HCT116 (cell line): ENCODE results near the gene MOSPD3. TPM values are rescaled to one million over a fixed set of nuclear protein-coding genes. Genes with fewer than 3 reads are reported as not detected.

Experiments used
- ATAC-seq: fragments of 200-7000 bp; cut with Tn5 transposase; 2 replicates; pipeline ENCODE4 v1.9.1; 2020; ENCODE audit warnings: mild to moderate bottlenecking, moderate library complexity
- BruUV-seq: library from RNA; stranded (reverse); fragments of 400-500 nt; replicated peaks from 2 replicates; lab custom pipeline; 2021; lab: Mats Ljungman, UMichigan
- CTCF ChIA-PET: fragments of 300-600 bp; sonication (Branson Sonifier 250); formaldehyde crosslinking; loops from one replicate; lab custom pipeline; 2021; ENCODE audit warnings: antibody characterized with exemption; lab: Charles Lee
- POLR2A ChIA-PET: fragments of 300-600, 350-600 bp; sonication (Branson Sonifier 250); formaldehyde crosslinking; loops from one replicate; lab custom pipeline; 2021; ENCODE audit warnings: antibody characterized with exemption; lab: Charles Lee
- RAD21 ChIA-PET, 2 experiments: fragments of 300-600 bp; sonication (Branson Sonifier 250); formaldehyde crosslinking; loops; one replicate each; lab custom pipeline; 2023; ENCODE audit warnings: low total read pairs in 2 of 2; ENCODE audit not compliant: uncharacterized antibody in 2 of 2, unreplicated experiment in 2 of 2, low non-redundant PET in 1 of 2; lab: Charles Lee
- DNase-seq: peaks from one replicate; pipeline ENCODE4 v3.0.0-alpha.2; 2010; ENCODE audit warnings: low read depth, low spot score
- H2AFZ ChIP-seq: fragments of 200-600 bp; shearing (Covaris generic), sonication (generic); 2 replicates; pipeline ENCODE4 v1.6.1; 2017; ENCODE audit warnings: low read depth, mixed run types, mixed read lengths, antibody characterized with exemption, low read length; ENCODE audit not compliant: poor library complexity, severe bottlenecking
- H3K27ac ChIP-seq: 2 replicates; pipeline ENCODE4 v1.5.1; 2012; ENCODE audit warnings: low read depth, low read length
- H3K27me3 ChIP-seq: fragments of 200-600 bp; sonication (generic); 2 replicates; pipeline ENCODE4 v1.6.1; 2016; ENCODE audit warnings: mixed run types, low read length, mixed read lengths; ENCODE audit not compliant: insufficient read depth
- H3K36me3 ChIP-seq, 2 experiments: fragments of 200-500 bp in 1 of 2; fragments of 200-600 bp in 1 of 2; sonication (Bioruptor generic) in 1 of 2; sonication (generic) in 1 of 2; 2 replicates each; pipeline versions ENCODE4 v1.5.1 to v1.6.1; 2014 to 2016; ENCODE audit warnings: low read length in 2 of 2, inconsistent platforms in 1 of 2, mixed read lengths in 1 of 2, mixed run types in 1 of 2; ENCODE audit not compliant: insufficient read depth in 2 of 2, control insufficient read depth in 1 of 2
- H3K4me1 ChIP-seq, 2 experiments: fragments of 200-600 bp in 1 of 2; sonication (generic) in 1 of 2; 2 replicates each; pipeline versions ENCODE4 v1.5.1 to v1.6.1; 2012 to 2017; ENCODE audit warnings: low read length in 2 of 2, inconsistent platforms in 1 of 2, mild to moderate bottlenecking in 1 of 2, mixed read lengths in 1 of 2, mixed run types in 1 of 2, moderate library complexity in 1 of 2; ENCODE audit not compliant: insufficient read depth in 2 of 2, control insufficient read depth in 1 of 2
- H3K4me2 ChIP-seq: fragments of 200-600 bp; sonication (generic); 2 replicates; pipeline ENCODE4 v1.6.1; 2017; ENCODE audit warnings: mixed run types, low read length, mixed read lengths
- H3K4me3 ChIP-seq, 2 experiments: fragments of 200-600 bp in 1 of 2; sonication (generic) in 1 of 2; replicated peaks in 1 of 2; 2 replicates each; pipeline ENCODE4 v1.5.1; 2011 to 2016; ENCODE audit warnings: low read length in 2 of 2, control low read depth in 1 of 2, low read depth in 1 of 2, mild to moderate bottlenecking in 1 of 2, mixed read lengths in 1 of 2, mixed run types in 1 of 2
- H3K79me2 ChIP-seq: fragments of 200-600 bp; sonication (generic); 2 replicates; pipeline ENCODE4 v1.6.1; 2017; ENCODE audit warnings: mild to moderate bottlenecking, mixed run types, low read length, moderate library complexity, mixed read lengths; ENCODE audit not compliant: insufficient read depth
- H3K9ac ChIP-seq: fragments of 200-600 bp; sonication (generic); 2 replicates; pipeline ENCODE4 v1.6.1; 2016; ENCODE audit warnings: low read length, mixed read lengths
- H3K9me2 ChIP-seq: fragments of 200-600 bp; sonication (generic), shearing (Covaris generic); 2 replicates; pipeline ENCODE4 v1.6.1; 2017; ENCODE audit warnings: mixed run types, mild to moderate bottlenecking, moderate library complexity; ENCODE audit not compliant: insufficient read depth
- H3K9me3 ChIP-seq, 2 experiments: fragments of 200-500 bp in 1 of 2; fragments of 200-600 bp in 1 of 2; sonication (Bioruptor generic) in 1 of 2; sonication (generic) in 1 of 2; 2 replicates each; pipeline ENCODE4 v1.6.1; 2014 to 2017; ENCODE audit warnings: low read length in 2 of 2, mixed read lengths in 2 of 2, inconsistent platforms in 1 of 2, low read depth in 1 of 2, mild to moderate bottlenecking in 1 of 2, mixed run types in 1 of 2, moderate library complexity in 1 of 2; ENCODE audit not compliant: control insufficient read depth in 1 of 2, insufficient read depth in 1 of 2
- H4K20me1 ChIP-seq: fragments of 200-600 bp; sonication (generic), shearing (Covaris generic); 2 replicates; pipeline ENCODE4 v1.6.1; 2017; ENCODE audit warnings: mixed run types, mild to moderate bottlenecking, moderate library complexity; ENCODE audit not compliant: insufficient read depth
- ATF3 ChIP-seq: IDR thresholded peaks from 2 replicates; pipeline ENCODE4 v1.6.1; 2012
- CEBPB ChIP-seq: IDR thresholded peaks from 2 replicates; pipeline ENCODE4 v1.6.1; 2012; ENCODE audit warnings: low read depth
- EGR1 ChIP-seq: IDR thresholded peaks from 2 replicates; pipeline ENCODE4 v1.6.1; 2012; ENCODE audit warnings: low read depth
- ELF1 ChIP-seq: IDR thresholded peaks from 2 replicates; pipeline ENCODE4 v1.6.1; 2012; ENCODE audit warnings: low read depth, borderline replicate concordance
- EZH2phosphoT487 ChIP-seq: fragments of 200-600 bp; IDR thresholded peaks from 2 replicates; pipeline ENCODE4 v1.6.1; 2018; ENCODE audit warnings: antibody characterized with exemption, borderline replicate concordance
- FOSL1 ChIP-seq: IDR thresholded peaks from 2 replicates; pipeline ENCODE4 v1.6.1; 2012; ENCODE audit warnings: low read depth
- JUND ChIP-seq: IDR thresholded peaks from 2 replicates; pipeline ENCODE4 v1.6.1; 2012
- REST ChIP-seq: IDR thresholded peaks from 2 replicates; pipeline ENCODE4 v1.6.1; 2012; ENCODE audit warnings: low read depth
- SIN3A ChIP-seq: IDR thresholded peaks from 2 replicates; pipeline ENCODE4 v1.6.1; 2012; ENCODE audit warnings: low read depth
- SP1 ChIP-seq: IDR thresholded peaks from 2 replicates; pipeline ENCODE4 v1.6.1; 2012; ENCODE audit warnings: low read depth
- TCF7L2 ChIP-seq: IDR thresholded peaks from 2 replicates; pipeline ENCODE4 v1.7.0; 2011; ENCODE audit warnings: borderline replicate concordance, inconsistent platforms; ENCODE audit not compliant: insufficient read depth, insufficient read length; ENCODE audit errors: extremely low read depth
- ZBTB33 ChIP-seq: IDR thresholded peaks from 2 replicates; pipeline ENCODE4 v1.6.1; 2011; ENCODE audit warnings: mild to moderate bottlenecking, low read length, moderate library complexity; ENCODE audit not compliant: insufficient replicate concordance; ENCODE audit errors: extremely low read depth
- ZFX ChIP-seq: fragments of 450-650 bp; IDR thresholded peaks from 2 replicates; pipeline ENCODE4 v1.6.1; 2017
- ZNF274 ChIP-seq: fragments of 200-500 bp; sonication (Bioruptor generic); IDR thresholded peaks from 2 replicates; pipeline ENCODE4 v1.6.1; 2014; ENCODE audit warnings: mild to moderate bottlenecking, low read depth, low read length, inconsistent platforms
- intact Hi-C: fragments of 100-400 bp; cut with micrococcal nuclease; formaldehyde crosslinking; loops from 2 replicates; pipeline ENCODE4 v1.10.0; 2022
- total RNA-seq: library from RNA; stranded (reverse); gene quantifications from one replicate; pipeline ENCODE4 v1.2.1, GENCODE V29; 2021; ENCODE audit not compliant: unreplicated experiment

Gene MOSPD3
- total RNA-seq, 1 experiment from 2014 or later = 32.8 TPM

- TF ChIP-seq ZBTB33 = no peak
Measured at GRCh38 chr7:100575746-100576383, 36.5 kb upstream of the MOSPD3 start (continued).

- DNase-seq (no peak), ATAC-seq (no peak)
- RAD21 ChIA-PET = no interaction called here
- Histone ChIP-seq H3K9ac (no peak overlapping the region), H3K4me3 (no peak overlapping the region), H4K20me1 (no peaks in the 10 kb centered on the region), H3K9me3 (no peaks in the 10 kb centered on the region), H3K9me2 (no peaks in the 10 kb centered on the region), H3K4me1 (peaks cover 8 to 15% of the 10 kb centered on the region in 2 experiments), H3K4me2 (no peak overlapping the region), H3K27ac (no peak overlapping the region), H2AFZ (no peak overlapping the region), H3K36me3 (peaks cover 6 to 7% of the 10 kb centered on the region in 2 experiments; a peak in 3 of 4 replicates), H3K27me3 (no peaks in the 10 kb centered on the region), H3K79me2 (no peaks in the 10 kb centered on the region)
- CTCF ChIA-PET = no interaction called here
- intact Hi-C loops = no loop called here
- TF ChIP-seq ATF3 (no peak), JUND (no peak), REST (no peak), EZH2phosphoT487 (no peak), TCF7L2 (no peak), SIN3A (no peak), FOSL1 (no peak), ZFX (no peak), ELF1 (no peak), ZNF274 (no peak), CEBPB (no peak), EGR1 (no peak), SP1 (no peak)
- POLR2A ChIA-PET = interaction anchor here (2.5 kb wide), 1 partner anchor 9 kb away, joined by 9 read pairs; the partner anchor contains the start of genes FBXO24 and LRCH4
- BruUV-seq = no TSS peak
Measured at GRCh38 chr7:100576384-100576993, 35.9 kb upstream of the MOSPD3 start.
